ENCODE measurements around the gene TLR7.

DNA sequence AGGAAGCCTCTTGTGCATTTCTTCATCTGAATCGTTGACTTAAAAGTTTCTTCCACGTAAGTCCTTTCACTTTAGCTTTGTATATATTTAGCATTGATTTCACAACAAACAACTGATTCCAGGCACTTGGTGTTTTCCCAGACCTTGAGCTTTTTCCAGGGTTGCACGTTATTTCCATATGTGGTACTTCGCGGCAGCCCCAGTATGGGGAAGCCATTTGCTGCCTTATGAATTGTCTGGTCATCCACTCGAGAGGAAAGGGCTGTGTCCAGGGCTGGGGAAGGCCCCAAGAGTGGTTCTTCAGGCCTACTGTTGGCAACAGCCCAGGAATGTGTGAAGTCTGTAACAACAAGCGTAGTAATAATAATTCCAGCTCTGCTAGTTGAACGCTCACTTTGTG, 36.8 kb downstream of the TLR7 start:
- TF ChIP-seq, protein P1, sequence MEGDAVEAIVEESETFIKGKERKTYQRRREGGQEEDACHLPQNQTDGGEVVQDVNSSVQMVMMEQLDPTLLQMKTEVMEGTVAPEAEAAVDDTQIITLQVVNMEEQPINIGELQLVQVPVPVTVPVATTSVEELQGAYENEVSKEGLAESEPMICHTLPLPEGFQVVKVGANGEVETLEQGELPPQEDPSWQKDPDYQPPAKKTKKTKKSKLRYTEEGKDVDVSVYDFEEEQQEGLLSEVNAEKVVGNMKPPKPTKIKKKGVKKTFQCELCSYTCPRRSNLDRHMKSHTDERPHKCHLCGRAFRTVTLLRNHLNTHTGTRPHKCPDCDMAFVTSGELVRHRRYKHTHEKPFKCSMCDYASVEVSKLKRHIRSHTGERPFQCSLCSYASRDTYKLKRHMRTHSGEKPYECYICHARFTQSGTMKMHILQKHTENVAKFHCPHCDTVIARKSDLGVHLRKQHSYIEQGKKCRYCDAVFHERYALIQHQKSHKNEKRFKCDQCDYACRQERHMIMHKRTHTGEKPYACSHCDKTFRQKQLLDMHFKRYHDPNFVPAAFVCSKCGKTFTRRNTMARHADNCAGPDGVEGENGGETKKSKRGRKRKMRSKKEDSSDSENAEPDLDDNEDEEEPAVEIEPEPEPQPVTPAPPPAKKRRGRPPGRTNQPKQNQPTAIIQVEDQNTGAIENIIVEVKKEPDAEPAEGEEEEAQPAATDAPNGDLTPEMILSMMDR (IDR thresholded peaks at IDR 0.05; ENCODE audit: insufficient read depth, low read depth, low read length): no peak
- no peak for TF ChIP-seq EZH2 (IDR thresholded peaks at IDR 0.05; ENCODE audit: insufficient read depth, low read length)
